Neuronal stem cell (in vitro differentiated cells): Measurements from ENCODE around the gene SLC25A45.

Source experiments
- DNase-seq: peaks from one replicate; pipeline ENCODE4 v3.0.0-alpha.2; 2013; ENCODE audit warnings: low spot score
- H2AFZ ChIP-seq: one replicate; pipeline ENCODE4 v1.6.1; 2013; ENCODE audit warnings: mild to moderate bottlenecking, low read length, inconsistent platforms
- H2AK5ac ChIP-seq: 2 replicates; pipeline ENCODE4 v1.6.1; 2013; ENCODE audit warnings: low read depth, mild to moderate bottlenecking, inconsistent platforms, low read length, moderate library complexity, mixed read lengths
- H2BK120ac ChIP-seq: 2 replicates; pipeline ENCODE4 v1.6.1; 2013; ENCODE audit warnings: low read depth, mild to moderate bottlenecking, inconsistent platforms, low read length, moderate library complexity, mixed read lengths
- H2BK12ac ChIP-seq: one replicate; pipeline ENCODE4 v1.6.1; 2013; ENCODE audit warnings: low read length, inconsistent platforms
- H2BK15ac ChIP-seq: 2 replicates; pipeline ENCODE4 v1.6.1; 2013; ENCODE audit warnings: mild to moderate bottlenecking, low read length, inconsistent platforms, mixed read lengths
- H2BK5ac ChIP-seq: one replicate; pipeline ENCODE4 v1.6.1; 2013; ENCODE audit warnings: inconsistent platforms, mild to moderate bottlenecking, low read length, moderate library complexity
- H3K14ac ChIP-seq: one replicate; pipeline ENCODE4 v1.6.1; 2013; ENCODE audit warnings: low read length, inconsistent platforms
- H3K18ac ChIP-seq: 2 replicates; pipeline ENCODE4 v1.6.1; 2013; ENCODE audit warnings: low read length, inconsistent platforms
- H3K23ac ChIP-seq: 2 replicates; pipeline ENCODE4 v1.6.1; 2013; ENCODE audit warnings: low read depth, mild to moderate bottlenecking, mixed read lengths, low read length, inconsistent platforms; ENCODE audit not compliant: poor library complexity
- H3K27ac ChIP-seq: replicated peaks from 3 replicates; pipeline ENCODE4 v1.5.1; 2013; ENCODE audit warnings: low read length, inconsistent platforms
- H3K27me3 ChIP-seq, 3 experiments: 2 replicates each; pipeline ENCODE4 v1.6.1; 2013; ENCODE audit warnings: low read length in 3 of 3, mild to moderate bottlenecking in 2 of 3, inconsistent platforms in 1 of 3, low read depth in 1 of 3, mixed read lengths in 1 of 3, moderate library complexity in 1 of 3; ENCODE audit not compliant: control insufficient read depth in 3 of 3, insufficient read depth in 3 of 3
- H3K36me3 ChIP-seq, 2 donors: replicated peaks in 1 of 2; 2 replicates each; pipeline ENCODE4 v1.6.1; 2013; ENCODE audit warnings: low read length in 2 of 2; ENCODE audit not compliant: control insufficient read depth in 2 of 2, insufficient read depth in 2 of 2
- H3K4ac ChIP-seq: 2 replicates; pipeline ENCODE4 v1.6.1; 2013; ENCODE audit warnings: inconsistent platforms, mild to moderate bottlenecking, low read length, moderate library complexity
- H3K4me1 ChIP-seq, 2 donors: 1 replicate in 1 of 2; 2 replicates in 1 of 2; pipeline ENCODE4 v1.6.1; 2013; ENCODE audit warnings: low read length in 2 of 2, low read depth in 1 of 2; ENCODE audit not compliant: control insufficient read depth in 2 of 2, insufficient read depth in 1 of 2
- H3K4me2 ChIP-seq: one replicate; pipeline ENCODE4 v1.6.1; 2013; ENCODE audit warnings: mild to moderate bottlenecking, low read length, inconsistent platforms; ENCODE audit not compliant: insufficient read depth, poor library complexity, severe bottlenecking
- H3K4me3 ChIP-seq, 2 donors: 2 replicates each; pipeline ENCODE4 v1.5.1; 2013; ENCODE audit warnings: low read length in 2 of 2, mild to moderate bottlenecking in 2 of 2, inconsistent platforms in 1 of 2, moderate library complexity in 1 of 2
- H3K79me1 ChIP-seq: one replicate; pipeline ENCODE4 v1.6.1; 2013; ENCODE audit warnings: low read depth, mild to moderate bottlenecking, inconsistent platforms, low read length, moderate library complexity
- H3K9ac ChIP-seq: one replicate; pipeline ENCODE4 v1.6.1; 2013; ENCODE audit warnings: mild to moderate bottlenecking, low read depth, low read length, inconsistent platforms; ENCODE audit not compliant: poor library complexity
- H3K9me3 ChIP-seq, 2 donors: replicated peaks in 1 of 2; 2 replicates each; pipeline versions ENCODE3 to v1.6.1; 2013; ENCODE audit warnings: low read length in 2 of 2, mild to moderate bottlenecking in 2 of 2, inconsistent platforms in 1 of 2, low read depth in 1 of 2, mixed read lengths in 1 of 2, moderate library complexity in 1 of 2; ENCODE audit not compliant: control insufficient read depth in 2 of 2, insufficient read depth in 1 of 2
- H4K8ac ChIP-seq: one replicate; pipeline ENCODE4 v1.6.1; 2013; ENCODE audit warnings: low read depth, mild to moderate bottlenecking, inconsistent platforms, low read length, moderate library complexity
- H4K91ac ChIP-seq: one replicate; pipeline ENCODE4 v1.6.1; 2013; ENCODE audit warnings: low read length, low read depth, mild to moderate bottlenecking, inconsistent platforms; ENCODE audit not compliant: poor library complexity
- WGBS, 2 donors: extraction: QIAGEN DNeasy Blood & Tissue Kit; methylation state at CpG; one replicate each; pipeline ENCODE4 v1.1.7; 2013; ENCODE audit warnings: missing lambda C conversion rate in 2 of 2, mixed read lengths in 1 of 2; ENCODE audit not compliant: insufficient read length in 2 of 2, insufficient replicate concordance in 1 of 2; ENCODE audit errors: extremely low coverage in 2 of 2; 5-methylcytosine and 5-hydroxymethylcytosine counted together

The SLC25A45 gene

DNA sequence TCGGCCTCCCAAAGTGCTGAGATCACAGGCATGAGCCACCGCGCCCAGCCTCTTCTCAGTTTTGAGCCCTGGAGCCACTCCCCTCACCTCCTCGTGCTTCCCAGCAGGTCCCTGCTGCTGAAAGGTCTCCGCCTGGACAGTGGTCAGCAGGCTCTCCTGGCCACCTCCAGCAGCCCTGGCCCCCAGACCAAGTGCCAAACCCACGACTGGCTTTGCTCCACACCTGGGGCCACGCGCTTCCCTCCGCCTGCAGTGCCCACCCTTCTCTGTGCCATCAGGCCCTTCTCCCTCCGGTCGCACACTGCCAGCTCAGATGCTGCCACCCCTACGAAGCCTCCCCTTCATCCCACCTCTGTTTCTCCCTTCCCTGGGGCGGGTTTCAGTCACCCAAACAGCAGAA is 16.8 kb upstream of the SLC25A45 start:
- Histone ChIP-seq H2BK12ac (no peak overlapping the region), H4K8ac (no peak overlapping the region), H3K27ac (no peak overlapping the region), H3K4ac (no peak overlapping the region), H3K4me1 (peaks cover 0 to 2% of the 10 kb centered on the region in 2 donors), H3K4me2 (no peak overlapping the region), H3K4me3 (no peak overlapping the region), H3K18ac (peak overlapping the region; percentile 28), H3K27me3 (no peaks in the 10 kb centered on the region), H3K36me3 (peaks cover 12 to 41% of the 10 kb centered on the region in 2 donors), H4K91ac (no peak overlapping the region), H3K9ac (no peak overlapping the region), H2BK15ac (no peak overlapping the region), H3K23ac (no peak overlapping the region), H2BK120ac (no peak overlapping the region), H3K14ac (no peak overlapping the region), H2AK5ac (no peak overlapping the region), H2BK5ac (no peak overlapping the region), H3K79me1 (peaks cover 8% of the 10 kb centered on the region), H3K9me3 (no peaks in the 10 kb centered on the region), H2AFZ (no peak overlapping the region)
- no peak for DNase-seq
- no CpG with 5 or more reads among the region's 13 CpGs for WGBS, 2 donors

DNA sequence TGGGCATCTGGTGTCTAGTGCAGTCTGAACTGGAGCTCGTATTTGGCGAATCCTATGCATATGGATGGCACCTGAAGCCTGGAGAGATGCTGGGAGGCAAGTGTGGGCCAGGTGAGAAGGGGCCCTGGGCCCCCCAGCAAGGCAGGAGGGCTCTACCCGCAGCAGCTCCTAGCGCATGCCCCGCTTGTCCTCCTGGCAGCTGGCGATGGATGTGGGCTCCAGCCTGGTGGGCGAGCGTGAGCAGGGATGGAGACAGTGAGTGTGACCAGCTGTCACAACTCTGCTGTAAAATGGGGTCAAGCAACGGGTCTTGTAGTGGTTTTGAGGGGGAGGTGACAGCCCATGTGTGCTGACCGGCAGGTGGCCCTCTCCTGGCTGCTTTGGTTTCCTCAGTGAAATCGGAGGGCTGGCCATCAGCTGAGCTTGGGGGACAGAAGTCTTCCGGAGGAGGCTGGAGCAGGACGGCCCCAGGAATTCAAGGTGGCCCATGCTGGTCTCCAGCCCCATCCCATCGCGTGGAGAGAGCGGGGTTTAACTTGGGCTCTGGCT is 16.0 kb upstream of the SLC25A45 start:
- Histone ChIP-seq H3K79me1 (peaks cover 13% of the 10 kb centered on the region), H3K23ac (peak overlapping the region; percentile 43), H2BK120ac (no peak overlapping the region), H3K36me3 (peaks cover 12 to 34% of the 10 kb centered on the region in 2 donors), H3K4me2 (no peak overlapping the region), H3K4ac (no peak overlapping the region), H3K27ac (no peak overlapping the region), H3K4me1 (peaks cover 0 to 2% of the 10 kb centered on the region in 2 donors), H3K27me3 (no peaks in the 10 kb centered on the region), H2AK5ac (no peak overlapping the region), H3K18ac (no peak overlapping the region), H4K8ac (no peak overlapping the region), H2BK5ac (no peak overlapping the region), H3K14ac (no peak overlapping the region), H3K4me3 (no peak overlapping the region), H3K9ac (peak overlapping the region; percentile 44), H2AFZ (no peak overlapping the region), H2BK12ac (no peak overlapping the region), H3K9me3 (no peaks in the 10 kb centered on the region), H4K91ac (no peak overlapping the region), H2BK15ac (no peak overlapping the region)
- no peak for DNase-seq
- no CpG with 5 or more reads among the region's 16 CpGs for WGBS, 2 donors

DNA sequence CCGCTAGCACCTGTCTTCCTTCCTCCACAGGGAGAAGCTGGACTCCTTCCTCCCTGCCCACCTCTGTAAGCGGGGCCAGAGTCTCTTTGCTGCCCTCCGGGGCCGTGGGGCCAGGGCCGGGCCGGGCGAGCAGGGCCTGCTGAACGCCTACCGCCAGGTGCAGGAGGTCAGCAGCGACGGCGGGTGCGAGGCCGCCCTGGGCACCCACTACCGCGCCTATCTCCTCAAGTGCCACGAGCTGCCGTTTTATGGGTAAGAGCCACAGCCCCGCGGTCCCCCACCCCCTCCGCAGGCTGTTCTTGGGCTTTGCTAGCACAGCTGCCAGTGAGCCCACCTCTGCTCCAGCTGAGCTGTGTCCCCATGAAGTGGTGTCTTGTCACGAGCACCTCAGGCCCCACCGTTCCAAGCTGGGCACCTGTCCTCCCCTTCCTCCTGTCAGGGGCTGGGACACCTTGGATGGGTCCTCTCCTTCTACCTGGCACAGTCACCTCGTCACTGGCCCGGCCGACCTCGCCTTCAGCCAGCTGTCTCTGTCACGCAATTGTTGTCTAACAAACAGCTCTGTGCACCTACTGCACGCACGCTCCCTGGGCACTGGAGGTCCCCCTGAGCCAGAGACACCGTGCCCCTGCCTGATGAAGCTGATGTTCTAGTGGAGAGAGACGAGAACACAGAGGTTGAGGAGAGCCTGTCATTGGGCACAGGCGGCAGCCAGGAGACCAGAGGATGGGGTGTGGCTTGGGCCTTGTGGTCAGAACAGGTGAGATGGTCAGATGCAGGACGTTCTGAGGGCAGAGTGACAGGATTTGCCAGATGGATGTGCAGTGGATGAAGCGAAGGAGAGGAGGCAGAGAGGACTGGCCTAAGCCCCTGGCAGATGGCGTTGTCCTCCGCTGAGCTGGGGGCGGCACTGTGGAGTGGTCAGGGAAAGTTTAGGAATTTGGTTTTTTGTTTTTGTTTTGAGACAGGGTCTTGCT is 14.6 kb upstream of the SLC25A45 start:
- H3K27ac ChIP-seq = no peak overlapping the region
- no peak overlapping the region for H2AK5ac ChIP-seq
- H2AFZ ChIP-seq = no peak overlapping the region
- H3K36me3 ChIP-seq = peaks cover 12 to 33% of the 10 kb centered on the region in 2 donors
- H3K27me3 ChIP-seq = no peaks in the 10 kb centered on the region
- peaks cover 0 to 2% of the 10 kb centered on the region in 2 donors for H3K4me1 ChIP-seq
- peaks cover 16% of the 10 kb centered on the region for H3K79me1 ChIP-seq
- no peak overlapping the region for H4K8ac ChIP-seq
- no peak overlapping the region for H3K14ac ChIP-seq
- no peak overlapping the region for H3K23ac ChIP-seq
- no peak overlapping the region for H4K91ac ChIP-seq
- no peak overlapping the region for H3K4me2 ChIP-seq
- H3K4ac ChIP-seq = no peak overlapping the region
- peak overlapping the region; percentile 7 for H3K9ac ChIP-seq
- H2BK12ac ChIP-seq = no peak overlapping the region
- H3K4me3 ChIP-seq = peak overlapping the region in 1 of 2 donors; percentile 55
- peaks cover 0 to 2% of the 10 kb centered on the region in 2 donors for H3K9me3 ChIP-seq
- no peak overlapping the region for H2BK15ac ChIP-seq
- WGBS, 2 donors = no CpG with 5 or more reads among the region's 38 CpGs
- H2BK120ac ChIP-seq = no peak overlapping the region
- H2BK5ac ChIP-seq = no peak overlapping the region
- no peak for DNase-seq
- H3K18ac ChIP-seq = no peak overlapping the region

DNA sequence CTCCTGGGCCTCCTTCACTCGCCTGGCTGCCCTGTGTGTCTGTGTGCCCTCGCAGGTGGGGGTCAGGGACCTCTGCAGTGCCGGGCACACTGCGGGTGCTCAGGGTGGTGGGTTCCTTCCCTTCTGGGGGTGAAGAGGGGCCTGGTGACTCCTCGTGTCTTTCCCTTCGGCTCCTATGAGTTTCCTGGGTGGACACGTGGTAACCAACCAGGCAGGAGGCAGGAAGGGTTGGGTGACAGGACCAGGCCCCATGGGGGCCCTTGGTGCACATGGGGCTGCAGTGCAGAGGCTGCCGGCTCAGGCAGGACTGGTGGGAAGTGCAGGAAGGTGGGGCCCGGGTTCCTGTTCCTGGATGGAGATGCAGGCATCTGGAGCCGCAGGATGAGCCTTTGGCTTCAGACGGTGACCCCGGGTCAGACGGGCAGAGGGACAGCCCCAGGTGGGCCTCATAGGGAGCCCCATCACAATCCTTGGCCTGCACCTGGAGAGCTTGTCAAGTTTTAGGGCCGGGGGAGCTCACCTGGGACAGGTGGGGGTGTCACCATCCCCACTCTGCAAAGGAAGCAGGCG is 13.6 kb upstream of the SLC25A45 start:
- Histone ChIP-seq H3K79me1 (peaks cover 16% of the 10 kb centered on the region), H3K4me3 (no peak overlapping the region), H3K27me3 (no peaks in the 10 kb centered on the region), H3K9ac (no peak overlapping the region), H3K14ac (no peak overlapping the region), H2BK15ac (no peak overlapping the region), H2BK120ac (no peak overlapping the region), H3K36me3 (peaks cover 12 to 32% of the 10 kb centered on the region in 2 donors), H3K27ac (no peak overlapping the region), H2BK5ac (no peak overlapping the region), H3K18ac (no peak overlapping the region), H3K9me3 (peaks cover 0 to 2% of the 10 kb centered on the region in 2 donors), H2AFZ (no peak overlapping the region), H2BK12ac (no peak overlapping the region), H4K91ac (no peak overlapping the region), H2AK5ac (peak overlapping the region; percentile 27), H4K8ac (no peak overlapping the region), H3K4me1 (peaks cover 2 to 4% of the 10 kb centered on the region in 2 donors), H3K23ac (peak overlapping the region; percentile 2), H3K4me2 (no peak overlapping the region), H3K4ac (no peak overlapping the region)
- DNase-seq = no peak
- no CpG with 5 or more reads among the region's 15 CpGs for WGBS, 2 donors
